GM23248 (cell line): Measurements from ENCODE around the gene CD59.

Experiments
- EZH2 ChIP-seq: fragments of 200-600 bp; sonication (generic); IDR thresholded peaks from 2 replicates; pipeline ENCODE4 v1.6.1; 2018; ENCODE audit warnings: antibody characterized with exemption, mild to moderate bottlenecking; ENCODE audit not compliant: insufficient read depth, poor library complexity, severe bottlenecking
- EZH2phosphoT487 ChIP-seq: fragments of 200-600 bp; sonication (generic); IDR thresholded peaks from 2 replicates; pipeline ENCODE4 v1.6.1; 2018; ENCODE audit warnings: antibody characterized with exemption, moderate library complexity, mild to moderate bottlenecking, low read depth; ENCODE audit not compliant: insufficient read depth

- TF ChIP-seq EZH2 (no peak), EZH2phosphoT487 (no peak)
Measured at GRCh38 chr11:33704240-33705002, 31.8 kb downstream of the CD59 start.
